ENCODE data around the gene PBLD.

Gene PBLD

DNA sequence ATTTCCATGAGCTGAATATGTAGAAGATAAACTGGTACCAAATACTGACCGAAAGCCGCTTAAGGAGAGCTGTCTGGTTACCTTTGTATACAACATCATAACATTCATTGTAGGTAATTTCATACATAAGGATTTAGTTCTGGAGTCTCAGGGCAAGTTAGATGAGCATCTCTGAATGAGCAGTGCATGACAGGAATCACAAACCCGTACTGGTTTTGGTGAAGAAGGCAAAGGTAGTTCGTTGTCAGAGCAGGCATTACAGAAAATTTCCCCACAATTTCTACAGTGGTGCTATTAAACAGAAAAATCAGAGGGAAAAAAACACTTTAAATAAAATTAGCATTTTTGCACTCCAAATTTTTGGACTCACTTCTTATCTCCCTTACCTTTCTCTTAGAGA, 12.9 kb upstream of the PBLD start:
- H3K36me3 ChIP-seq (ENCODE audit: insufficient read depth, low read length), result peaks cover 63% of the 10 kb centered on the region
- no peak overlapping the region for H3K4me3 ChIP-seq (ENCODE audit: low read length)
- no peaks in the 10 kb centered on the region for H3K9me3 ChIP-seq (replicated peaks; ENCODE audit: low read length)
- H3K4me2 ChIP-seq (ENCODE audit: low read length), result no peak overlapping the region
- no peak overlapping the region for H3K9ac ChIP-seq (ENCODE audit: low read depth, low read length)
- H3K27me3 ChIP-seq (ENCODE audit: control insufficient read depth, insufficient read depth, low read length), result no peaks in the 10 kb centered on the region
- peaks cover 16% of the 10 kb centered on the region for H3K4me1 ChIP-seq (ENCODE audit: control insufficient read depth, insufficient read depth, low read length)

DNA sequence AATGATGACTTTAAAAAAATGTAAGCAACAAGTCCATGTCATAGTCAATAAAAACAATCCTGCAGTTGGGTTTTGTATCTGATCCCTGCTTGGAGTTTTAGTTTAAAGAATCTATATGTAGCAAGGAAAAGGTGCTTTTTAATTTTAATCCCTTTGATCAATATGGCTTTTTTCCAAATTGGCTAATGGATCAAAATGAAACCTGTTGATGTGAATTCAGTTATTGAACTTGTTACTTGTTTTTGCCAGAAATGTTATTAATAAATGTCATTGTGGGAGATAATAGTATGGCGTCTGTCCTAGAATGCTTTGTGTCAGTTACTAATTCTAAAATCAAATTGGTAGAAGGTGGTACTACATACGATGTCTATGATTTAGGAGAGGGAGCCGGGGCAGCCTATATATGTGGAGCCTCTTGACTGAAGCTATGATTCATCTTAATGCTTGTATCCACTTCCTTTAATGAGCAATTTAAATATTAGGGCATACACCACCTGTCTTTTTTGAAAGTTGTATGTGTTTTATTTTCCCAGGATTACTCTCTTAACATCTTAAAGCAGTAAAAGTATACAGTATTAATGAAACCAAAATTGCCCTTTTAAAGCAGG, 10.3 kb upstream of the PBLD start:
- Histone ChIP-seq H3K9me3 (replicated peaks; ENCODE audit: low read length) (no peaks in the 10 kb centered on the region), H3K9ac (ENCODE audit: low read depth, low read length) (no peak overlapping the region), H3K4me2 (ENCODE audit: low read length) (no peak overlapping the region), H3K4me3 (ENCODE audit: low read length) (no peak overlapping the region), H3K36me3 (ENCODE audit: insufficient read depth, low read length) (peaks cover 88% of the 10 kb centered on the region), H3K4me1 (ENCODE audit: control insufficient read depth, insufficient read depth, low read length) (peaks cover 16% of the 10 kb centered on the region), H3K27me3 (ENCODE audit: control insufficient read depth, insufficient read depth, low read length) (no peaks in the 10 kb centered on the region)

DNA sequence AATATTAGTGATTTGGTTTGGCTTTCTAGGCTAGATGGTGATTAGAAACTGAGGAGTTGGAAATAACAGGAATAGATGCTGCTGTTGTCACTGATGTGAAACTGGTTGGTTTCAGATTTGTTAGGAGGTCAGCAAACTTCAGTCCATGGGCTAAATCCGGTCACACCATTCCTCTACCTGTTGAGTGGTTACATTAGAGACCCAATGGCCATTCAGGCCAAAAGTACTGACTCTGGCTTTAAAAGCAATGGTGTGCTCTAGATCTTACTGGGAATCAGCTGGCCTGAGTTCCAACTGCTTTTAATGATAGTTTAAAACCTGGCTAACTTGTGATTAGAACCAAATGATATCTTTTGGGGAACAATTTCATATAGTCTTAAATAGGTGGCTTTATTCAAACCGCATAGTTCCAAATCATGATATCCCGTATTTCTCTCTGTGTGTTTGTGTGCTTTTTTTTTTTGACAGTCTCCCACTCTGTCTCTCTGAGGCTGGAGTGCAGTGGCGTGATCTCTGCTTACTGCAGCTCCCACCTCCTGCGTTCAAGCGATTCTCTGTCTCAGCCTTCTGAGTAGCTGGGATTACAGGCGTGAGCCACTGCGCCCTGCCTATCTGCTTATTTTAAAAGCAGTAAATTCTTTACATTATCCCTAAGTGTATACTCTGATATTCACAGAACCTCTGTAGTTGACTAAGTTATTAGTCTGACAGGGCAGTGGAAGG, 7.8 kb upstream of the PBLD start:
- peaks cover 38% of the 10 kb centered on the region for H3K4me1 ChIP-seq (ENCODE audit: control insufficient read depth, insufficient read depth, low read length)
- no peak overlapping the region for H3K4me2 ChIP-seq (ENCODE audit: low read length)
- peaks cover 85% of the 10 kb centered on the region for H3K36me3 ChIP-seq (ENCODE audit: insufficient read depth, low read length)
- H3K9me3 ChIP-seq (replicated peaks; ENCODE audit: low read length), result no peaks in the 10 kb centered on the region
- H3K27me3 ChIP-seq (ENCODE audit: control insufficient read depth, insufficient read depth, low read length), result no peaks in the 10 kb centered on the region
- no peak overlapping the region for H3K4me3 ChIP-seq (ENCODE audit: low read length)
- no peak overlapping the region for H3K9ac ChIP-seq (ENCODE audit: low read depth, low read length)

DNA sequence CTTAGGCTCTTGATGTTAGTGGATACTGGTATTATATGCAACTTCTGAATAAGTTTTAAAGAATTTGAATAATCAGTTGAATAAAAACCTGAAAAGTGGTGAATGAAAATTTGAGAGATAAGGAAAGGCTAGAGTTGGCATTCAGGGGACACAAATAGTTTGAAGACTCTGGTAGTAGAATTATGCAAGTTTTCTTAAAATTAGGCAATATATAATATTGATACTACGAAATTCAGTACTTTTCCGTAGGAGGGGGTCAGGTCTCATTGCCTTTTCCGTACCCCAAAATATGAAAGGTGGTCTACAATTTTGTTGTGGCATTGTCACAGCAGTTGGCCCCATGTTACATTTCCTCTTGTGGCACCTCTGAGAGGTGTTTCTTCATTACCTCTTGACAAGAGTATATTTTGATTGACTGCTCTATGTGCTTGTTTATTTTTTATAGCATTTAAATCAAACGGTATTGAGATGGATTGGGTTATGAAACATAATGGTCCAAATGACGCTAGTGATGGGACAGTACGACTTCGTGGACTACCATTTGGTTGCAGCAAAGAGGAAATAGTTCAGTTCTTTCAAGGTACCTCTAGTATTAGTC, 4.1 kb upstream of the PBLD start:
- Histone ChIP-seq H3K4me2 (ENCODE audit: low read length) (peak overlapping the region; percentile 97), H3K9me3 (replicated peaks; ENCODE audit: low read length) (no peaks in the 10 kb centered on the region), H3K4me1 (ENCODE audit: control insufficient read depth, insufficient read depth, low read length) (peaks cover 23% of the 10 kb centered on the region), H3K36me3 (ENCODE audit: insufficient read depth, low read length) (peaks cover 53% of the 10 kb centered on the region), H3K27me3 (ENCODE audit: control insufficient read depth, insufficient read depth, low read length) (no peaks in the 10 kb centered on the region), H3K9ac (ENCODE audit: low read depth, low read length) (no peak overlapping the region), H3K4me3 (ENCODE audit: low read length) (peak overlapping the region; percentile 96)

DNA sequence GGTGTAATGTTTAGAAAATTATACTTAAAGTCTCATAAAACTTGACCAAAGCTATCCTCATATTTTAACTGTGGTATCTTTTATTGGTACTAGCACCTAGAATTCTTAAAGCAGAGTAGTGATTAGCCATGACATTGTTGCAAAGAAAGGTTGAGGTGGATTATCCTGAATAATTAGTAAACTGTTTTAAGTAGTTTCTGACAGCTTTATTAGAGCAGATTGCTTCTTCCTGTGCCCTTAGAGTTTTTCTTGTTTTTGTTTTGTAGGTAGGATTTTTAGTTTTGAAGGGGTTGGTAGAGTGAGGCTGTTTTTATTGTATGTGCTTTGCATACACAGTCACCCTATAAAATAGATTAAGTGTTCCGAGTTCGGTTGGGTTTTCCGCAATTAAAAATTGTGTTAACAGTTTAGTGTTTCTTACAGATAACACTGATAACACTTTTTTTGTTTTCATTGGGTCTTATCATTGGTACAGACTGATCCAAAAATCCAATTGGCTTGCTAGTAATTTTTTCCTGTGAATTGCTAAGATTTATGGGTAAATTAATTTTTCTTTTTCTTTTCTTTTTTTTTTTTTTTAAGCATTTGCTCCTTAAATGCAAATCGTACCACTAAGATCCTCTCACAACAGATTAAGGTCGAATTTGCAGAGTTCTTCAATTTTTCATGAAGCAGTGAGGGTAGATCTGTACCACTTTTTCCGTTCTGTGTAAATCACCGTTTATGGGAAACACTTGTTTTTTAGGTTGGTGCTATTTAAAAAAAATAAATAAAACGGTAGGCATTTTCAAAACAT, 2.1 kb upstream of the PBLD start:
- no peaks in the 10 kb centered on the region for H3K9me3 ChIP-seq (replicated peaks; ENCODE audit: low read length)
- H3K27me3 ChIP-seq (ENCODE audit: control insufficient read depth, insufficient read depth, low read length), result no peaks in the 10 kb centered on the region
- H3K4me3 ChIP-seq (ENCODE audit: low read length), result peak overlapping the region; percentile 96
- H3K4me2 ChIP-seq (ENCODE audit: low read length), result peak overlapping the region; percentile 97
- peak overlapping the region; percentile 100 for H3K9ac ChIP-seq (ENCODE audit: low read depth, low read length)
- H3K36me3 ChIP-seq (ENCODE audit: insufficient read depth, low read length), result peaks cover 33% of the 10 kb centered on the region
- peaks cover 33% of the 10 kb centered on the region for H3K4me1 ChIP-seq (ENCODE audit: control insufficient read depth, insufficient read depth, low read length)

DNA sequence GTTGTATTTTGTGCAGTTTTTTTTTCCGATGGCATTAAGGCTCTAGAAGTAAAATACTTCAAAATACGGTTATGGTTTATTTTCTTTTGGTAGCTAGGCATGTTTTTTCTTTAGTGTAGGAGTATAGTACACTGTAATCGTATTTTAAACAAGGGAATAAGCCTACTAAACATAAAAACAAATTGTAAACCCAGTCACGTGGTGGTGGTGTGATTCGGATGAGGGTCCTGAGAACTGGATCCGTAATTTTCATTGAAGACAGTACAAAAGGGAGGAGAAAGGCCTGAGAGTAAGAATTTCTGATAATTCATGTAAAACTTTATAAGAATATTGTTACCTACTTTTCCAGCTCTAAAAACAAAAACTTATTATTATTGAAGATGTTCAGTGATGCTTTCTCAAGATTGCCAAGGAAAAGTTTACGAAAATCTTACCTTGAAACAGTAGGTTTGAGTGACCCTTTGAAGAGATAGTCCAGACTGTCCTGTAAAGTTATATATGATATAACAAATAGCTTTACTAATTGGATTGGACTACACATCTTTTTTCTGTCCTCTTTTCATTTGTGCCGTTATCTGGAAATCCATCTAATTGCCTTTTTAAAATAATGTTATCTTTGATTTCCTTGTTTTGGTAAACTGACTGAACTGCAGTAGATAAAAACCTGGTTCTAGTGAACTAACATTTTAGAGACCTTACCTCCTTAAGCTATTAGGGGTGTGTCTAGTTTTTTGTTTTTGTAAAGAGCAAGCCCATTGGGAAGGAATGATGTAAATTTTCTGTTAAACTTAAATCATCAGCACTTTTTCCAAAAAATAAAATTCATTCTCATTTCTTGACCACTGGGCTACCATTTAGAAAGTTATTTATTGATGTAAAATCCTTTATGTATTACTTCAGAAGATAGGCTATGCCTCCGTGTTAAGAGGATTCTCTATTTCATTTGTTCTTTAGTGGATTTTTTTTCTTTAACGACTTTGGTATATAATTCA, 1.0 kb upstream of the PBLD start:
- peak overlapping the region; percentile 97 for H3K4me2 ChIP-seq (ENCODE audit: low read length)
- peaks cover 43% of the 10 kb centered on the region for H3K4me1 ChIP-seq (ENCODE audit: control insufficient read depth, insufficient read depth, low read length)
- no peaks in the 10 kb centered on the region for H3K27me3 ChIP-seq (ENCODE audit: control insufficient read depth, insufficient read depth, low read length)
- peak overlapping the region; percentile 100 for H3K9ac ChIP-seq (ENCODE audit: low read depth, low read length)
- peaks cover 22% of the 10 kb centered on the region for H3K36me3 ChIP-seq (ENCODE audit: insufficient read depth, low read length)
- peak overlapping the region; percentile 96 for H3K4me3 ChIP-seq (ENCODE audit: low read length)
- H3K9me3 ChIP-seq (replicated peaks; ENCODE audit: low read length), result no peaks in the 10 kb centered on the region

DNA sequence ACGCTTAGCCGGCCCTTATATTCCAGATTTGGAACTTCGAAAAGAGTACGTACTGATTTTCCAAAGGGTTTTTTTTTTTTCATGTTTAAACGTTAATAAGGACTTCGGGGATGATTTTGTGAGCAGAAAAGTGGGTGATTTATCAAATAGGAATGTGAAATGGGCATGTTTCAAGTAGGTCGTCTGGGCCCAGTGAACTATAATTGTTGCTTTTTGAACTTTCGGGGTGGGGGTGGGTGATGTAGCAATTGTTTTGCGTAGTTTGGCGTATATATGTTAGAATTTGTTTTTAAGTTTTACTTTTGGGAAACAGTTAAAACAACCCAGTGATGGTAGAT, 299 bp upstream of the PBLD start:
- H3K27me3 ChIP-seq (ENCODE audit: control insufficient read depth, insufficient read depth, low read length), result no peaks in the 10 kb centered on the region
- peak overlapping the region; percentile 97 for H3K4me2 ChIP-seq (ENCODE audit: low read length)
- no peaks in the 10 kb centered on the region for H3K9me3 ChIP-seq (replicated peaks; ENCODE audit: low read length)
- peaks cover 16% of the 10 kb centered on the region for H3K36me3 ChIP-seq (ENCODE audit: insufficient read depth, low read length)
- H3K4me3 ChIP-seq (ENCODE audit: low read length), result peak overlapping the region; percentile 96
- peaks cover 50% of the 10 kb centered on the region for H3K4me1 ChIP-seq (ENCODE audit: control insufficient read depth, insufficient read depth, low read length)
- H3K9ac ChIP-seq (ENCODE audit: low read depth, low read length), result peak overlapping the region; percentile 100

DNA sequence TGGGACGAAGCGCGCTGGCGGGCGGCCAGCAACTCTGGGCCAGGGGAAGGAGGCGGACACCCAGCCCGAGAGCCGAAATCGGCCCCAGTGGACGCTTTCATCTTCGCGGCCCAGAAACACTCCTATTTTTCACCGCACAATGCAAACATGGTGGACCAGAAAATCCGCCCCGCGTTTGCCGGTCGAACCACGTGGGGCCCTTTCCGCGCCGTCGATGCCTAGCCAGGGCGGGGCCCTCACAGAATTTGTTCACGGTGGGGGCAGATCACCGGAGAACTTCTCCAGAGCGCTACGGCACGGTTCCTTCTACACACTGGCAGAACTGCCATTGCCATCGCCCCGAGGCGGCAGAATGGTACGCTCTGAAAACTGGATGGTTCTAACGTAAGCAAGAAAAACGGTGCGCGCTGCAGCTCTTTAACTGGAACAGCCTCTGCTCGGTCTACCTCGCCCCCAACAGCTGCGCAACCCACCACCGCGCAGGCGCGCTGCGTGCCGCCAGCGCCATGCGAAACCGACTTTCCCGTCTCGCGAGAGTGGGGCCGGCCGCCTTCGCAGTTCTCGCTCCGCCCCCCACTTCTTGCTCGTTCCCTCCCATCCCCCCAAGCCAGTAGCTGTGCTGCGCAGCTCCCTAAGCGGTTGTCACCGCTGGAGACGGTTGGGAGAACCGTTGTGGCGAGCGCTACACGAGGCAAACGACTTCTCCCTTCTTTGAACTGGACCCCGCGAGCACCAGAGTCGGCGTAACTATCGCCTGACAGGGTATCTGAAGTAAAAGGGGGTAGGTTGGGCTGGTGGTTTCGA, 1.1 kb downstream of the PBLD start, which contains the start of gene HNRNPH3:
Gene HNRNPH3, plus strand, starts transcription at position 610 of the 804 bp plus-strand sequence. CDS start 5,158 bp downstream, outside the sequence.
- H3K27me3 ChIP-seq (ENCODE audit: control insufficient read depth, insufficient read depth, low read length), result no peaks in the 10 kb centered on the region
- H3K9ac ChIP-seq (ENCODE audit: low read depth, low read length), result peak within 1 kb of the TSS; percentile 100
- H3K4me2 ChIP-seq (ENCODE audit: low read length), result peak within 1 kb of the TSS; percentile 97
- H3K4me3 ChIP-seq (ENCODE audit: low read length), result peak within 1 kb of the TSS; percentile 96
- no peaks in the 10 kb centered on the region for H3K9me3 ChIP-seq (replicated peaks; ENCODE audit: low read length)
- peaks cover 44% of the 10 kb centered on the region for H3K4me1 ChIP-seq (ENCODE audit: control insufficient read depth, insufficient read depth, low read length)
- peaks cover 5% of the 10 kb centered on the region for H3K36me3 ChIP-seq (ENCODE audit: insufficient read depth, low read length)

DNA sequence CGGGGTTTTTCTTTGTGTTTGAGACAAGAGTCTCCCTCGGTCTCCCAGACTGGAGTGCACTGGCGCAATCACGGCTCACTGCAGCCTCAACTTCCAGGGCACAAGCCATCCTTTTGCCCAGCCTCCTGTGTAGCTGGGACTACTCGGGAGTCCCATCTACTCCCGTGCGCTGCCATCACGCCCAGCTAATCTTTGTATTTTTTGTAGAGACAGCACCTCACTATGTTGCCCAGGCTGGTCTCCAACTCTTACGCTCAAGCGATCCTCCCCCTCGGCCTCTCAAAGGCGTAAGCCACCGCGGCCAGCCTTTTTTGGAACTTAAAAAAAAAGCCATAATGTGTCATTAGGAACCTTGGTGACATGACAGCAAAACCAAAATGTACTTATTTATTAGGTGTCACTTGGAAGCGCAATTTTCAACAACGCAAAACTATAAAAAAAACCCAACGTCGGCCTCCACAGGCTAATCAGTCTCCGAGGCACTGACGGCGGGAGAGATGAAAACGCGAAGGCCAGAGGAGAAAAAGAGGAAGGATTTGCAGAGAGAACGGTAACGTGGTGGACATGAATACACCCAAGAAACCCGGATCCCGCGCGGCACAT, 1.8 kb downstream of the PBLD start:
- Histone ChIP-seq H3K4me3 (ENCODE audit: low read length) (peak overlapping the region; percentile 96), H3K9me3 (replicated peaks; ENCODE audit: low read length) (no peaks in the 10 kb centered on the region), H3K9ac (ENCODE audit: low read depth, low read length) (peak overlapping the region; percentile 100), H3K4me1 (ENCODE audit: control insufficient read depth, insufficient read depth, low read length) (peaks cover 37% of the 10 kb centered on the region), H3K4me2 (ENCODE audit: low read length) (peak overlapping the region; percentile 97), H3K27me3 (ENCODE audit: control insufficient read depth, insufficient read depth, low read length) (no peaks in the 10 kb centered on the region), H3K36me3 (ENCODE audit: insufficient read depth, low read length) (peaks cover 5% of the 10 kb centered on the region)

DNA sequence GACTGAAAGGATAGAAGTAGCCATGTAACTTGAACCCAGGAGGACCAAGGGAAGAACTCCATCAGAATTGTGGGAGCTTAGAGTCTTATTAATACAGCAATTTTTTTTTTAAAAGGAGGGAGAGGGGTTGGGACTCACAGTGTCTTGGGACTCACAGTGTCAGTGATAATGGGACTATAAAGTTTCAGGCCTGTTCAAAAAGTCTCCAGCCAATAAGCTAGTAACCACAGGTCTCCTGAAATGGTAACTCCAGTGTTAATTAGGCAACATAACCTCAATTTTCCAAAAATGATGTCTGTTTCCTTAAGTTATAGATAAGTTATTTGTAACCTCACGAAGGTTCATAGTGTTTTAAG, 3.2 kb downstream of the PBLD start:
- no peaks in the 10 kb centered on the region for H3K9me3 ChIP-seq (replicated peaks; ENCODE audit: low read length)
- peaks cover 5% of the 10 kb centered on the region for H3K36me3 ChIP-seq (ENCODE audit: insufficient read depth, low read length)
- no peak overlapping the region for H3K4me2 ChIP-seq (ENCODE audit: low read length)
- H3K4me1 ChIP-seq (ENCODE audit: control insufficient read depth, insufficient read depth, low read length), result peaks cover 31% of the 10 kb centered on the region
- no peak overlapping the region for H3K4me3 ChIP-seq (ENCODE audit: low read length)
- no peak overlapping the region for H3K9ac ChIP-seq (ENCODE audit: low read depth, low read length)
- H3K27me3 ChIP-seq (ENCODE audit: control insufficient read depth, insufficient read depth, low read length), result no peaks in the 10 kb centered on the region

Measured in skeletal muscle satellite cell (primary cell).